ENCODE data around the gene OR4K17. TPM values are rescaled to one million over a fixed set of nuclear protein-coding genes. Genes with fewer than 3 reads are reported as not detected.
"Not testable (repeated sequence)": the region's sequence is repeated elsewhere in the genome, so short reads cannot be mapped to it uniquely, and the experiment has no call there.

OR4K17 gene
- total RNA-seq (not detected), polyA plus RNA-seq (not detected)
- long read RNA-seq, donor 1: 0 reads
- long read RNA-seq, donor 2: 0 reads
- long read RNA-seq, donor 3: 0 reads

DNA sequence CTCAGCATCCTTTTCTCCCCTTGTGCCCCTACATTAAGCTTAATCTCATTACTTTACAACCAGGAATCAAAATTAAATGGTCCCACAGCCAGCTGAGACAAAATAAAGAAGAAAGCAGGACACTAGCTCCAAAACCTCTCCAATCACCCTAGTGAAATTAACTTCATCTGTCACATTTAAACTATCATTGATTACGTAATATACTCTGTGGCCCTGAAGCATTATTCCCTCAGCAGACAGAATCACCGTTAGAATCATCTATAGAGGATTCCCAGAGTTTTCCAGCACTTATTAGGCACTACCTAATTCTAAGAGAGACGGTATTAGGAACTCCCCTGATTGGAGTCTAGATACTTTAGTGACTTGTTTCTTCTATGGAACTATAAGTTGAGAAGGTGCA is at the start of gene OR4K17:
OR4K17 (plus strand) TSS at position 302 of the 400 bp plus-strand sequence. CDS start 6,761 bp downstream, outside the sequence.
- no peaks in the 10 kb centered on the region for H3K9me3 ChIP-seq
- DNase-seq (no peak), ATAC-seq (no peak)
- no peak within 1 kb of the TSS for H3K27ac ChIP-seq
- TF ChIP-seq CTCF (IDR thresholded peaks at IDR 0.05): no peak
- WGBS, 2 donors: 41 to 54% methylated on average over 3 of the region's 3 CpGs
- no peaks in the 10 kb centered on the region for H3K36me3 ChIP-seq
- no peak within 1 kb of the TSS for H3K4me3 ChIP-seq
- no peaks in the 10 kb centered on the region for H3K27me3 ChIP-seq
- intact Hi-C loops (cut with DNase I): no loop called here
- H3K4me1 ChIP-seq: no peaks in the 10 kb centered on the region

GRCh38 chr14:20092050-20092449 is 18.5 kb upstream of the OR4K17 start:
- intact Hi-C loops (cut with DNase I): no loop called here
- DNase-seq (no peak), ATAC-seq (no peak)
- Histone ChIP-seq H3K27ac (no peak overlapping the region), H3K36me3 (no peaks in the 10 kb centered on the region), H3K4me3 (no peak overlapping the region), H3K4me1 (no peaks in the 10 kb centered on the region), H3K9me3 (no peaks in the 10 kb centered on the region), H3K27me3 (peaks cover 0 to 5% (median 0%) of the 10 kb centered on the region in 7 donors)
- TF ChIP-seq CTCF (IDR thresholded peaks at IDR 0.05): no peak
- 37 to 40% methylated on average over 4 of the region's 4 CpGs for WGBS, 2 donors

GRCh38 chr14:20093442-20093841 is 17.1 kb upstream of the OR4K17 start:
- no peaks in the 10 kb centered on the region for H3K36me3 ChIP-seq
- DNase-seq: no peak
- ATAC-seq: no peak
- H3K4me3 ChIP-seq: no peak overlapping the region
- no peaks in the 10 kb centered on the region for H3K4me1 ChIP-seq
- peaks cover 0 to 5% (median 0%) of the 10 kb centered on the region in 7 donors for H3K27me3 ChIP-seq
- WGBS, 2 donors: 23 to 24% methylated on average over 4 of the region's 4 CpGs
- no peak for TF ChIP-seq CTCF (IDR thresholded peaks at IDR 0.05)
- intact Hi-C loops (cut with DNase I): no loop called here
- no peaks in the 10 kb centered on the region for H3K9me3 ChIP-seq
- H3K27ac ChIP-seq: no peak overlapping the region

- ATAC-seq; H3K4me3 ChIP-seq; intact Hi-C loops (cut with DNase I); H3K4me1 ChIP-seq; H3K36me3 ChIP-seq; DNase-seq; H3K27me3 ChIP-seq; H3K27ac ChIP-seq: not testable (repeated sequence)
- WGBS, 2 donors: 83 to 86% methylated on average over 30 to 32 of the region's 32 CpGs
- peaks cover 0 to 14% (median 0%) of the 10 kb centered on the region in 11 donors for H3K9me3 ChIP-seq
These were observed 11.4 kb upstream of the OR4K17 start for GRCh38 chr14:20098926-20099770.

DNA sequence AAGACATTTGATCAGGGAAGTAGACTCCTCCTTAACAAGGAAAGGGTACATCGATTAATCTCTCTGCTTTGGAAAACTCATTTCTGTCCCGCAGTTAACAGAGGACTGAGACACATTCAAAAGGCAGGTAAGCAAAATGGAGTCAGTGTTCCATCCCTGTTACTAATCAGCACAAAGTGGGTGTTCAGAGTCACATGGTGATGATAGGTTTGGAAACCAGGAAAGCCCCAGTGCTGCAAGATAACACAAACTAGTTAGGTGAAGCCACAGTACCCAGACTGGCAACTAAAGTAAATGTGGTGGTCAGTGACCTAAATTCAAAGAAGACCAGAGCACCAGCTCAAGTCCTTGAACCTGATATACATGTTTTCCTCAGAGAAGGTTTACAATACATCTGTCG is 1.8 kb downstream of the OR4K17 start:
- ATAC-seq: no peak
- DNase-seq: no peak
- Histone ChIP-seq H3K4me1 (no peaks in the 10 kb centered on the region), H3K4me3 (no peak overlapping the region), H3K27ac (no peak overlapping the region), H3K9me3 (peaks cover 0 to 9% (median 0%) of the 10 kb centered on the region in 11 donors), H3K36me3 (no peaks in the 10 kb centered on the region), H3K27me3 (no peaks in the 10 kb centered on the region)
- WGBS, 2 donors: 58 to 69% methylated on average over 3 of the region's 3 CpGs
- intact Hi-C loops (cut with DNase I): no loop called here
- TF ChIP-seq CTCF (IDR thresholded peaks at IDR 0.05): no peak

Measured in heart right ventricle (tissue), 16 donors.